Colonic mucosa (tissue), 4 donors: ENCODE results near the gene CTCFL. TPM values are rescaled to one million over a fixed set of nuclear protein-coding genes. Genes with fewer than 3 reads are reported as not detected.
A peak's percentile ranks its signal among the peaks of the same experiment; 100 is the strongest.

Experiments used
- DNase-seq: peaks from one replicate; pipeline ENCODE4 v3.0.0-alpha.2; 2020
- H3K27ac ChIP-seq: fragments of 200-600 bp; one replicate; pipeline ENCODE4 v1.8.0; 2021
- H3K27me3 ChIP-seq: fragments of 200-600 bp; one replicate; pipeline ENCODE4 v1.8.0; 2021
- H3K36me3 ChIP-seq: fragments of 200-600 bp; one replicate; pipeline ENCODE4 v1.8.0; 2021
- H3K4me1 ChIP-seq: fragments of 200-600 bp; one replicate; pipeline ENCODE4 v1.8.0; 2021; ENCODE audit warnings: mild to moderate bottlenecking
- H3K4me3 ChIP-seq: fragments of 200-600 bp; one replicate; pipeline ENCODE4 v1.8.0; 2021
- H3K9ac ChIP-seq, 2 donors: one replicate each; pipeline ENCODE4 v1.7.0; 2013; ENCODE audit warnings: control low read depth in 2 of 2, low read depth in 2 of 2, low read length in 2 of 2
- H3K9me3 ChIP-seq: fragments of 200-600 bp; one replicate; pipeline ENCODE4 v1.8.0; 2021
- intact Hi-C: fragments of 100-400 bp; cut with DNase I; formaldehyde crosslinking; loops from one replicate; pipeline ENCODE4 v1.14.1; 2022
- total RNA-seq, 2 donors: library from RNA; stranded (reverse); fragmentation: NEBNext Ultra II Directional in 1 of 2; extraction: Animal tissue kit (Norgen Biotek cat#: 25700) in 1 of 2; gene quantifications; one replicate each; pipeline ENCODE4 v1.2.1, GENCODE V29; 2021
- TF ChIP-seq, protein P1 (sequence below): fragments of 200-600 bp; IDR thresholded peaks from one replicate; pipeline ENCODE4 v1.8.0; 2022; ENCODE audit warnings: antibody characterized with exemption, mild to moderate bottlenecking
- donor health status: healthy.
- donor health status: DM: no; HTN: no; CAD: no.
- donor health status: DM: no; HTN: no; CAD: no.

The CTCFL gene
- under 1 TPM in 1 of 2 donors, not detected in 1; 0.47 TPM for total RNA-seq

DNA sequence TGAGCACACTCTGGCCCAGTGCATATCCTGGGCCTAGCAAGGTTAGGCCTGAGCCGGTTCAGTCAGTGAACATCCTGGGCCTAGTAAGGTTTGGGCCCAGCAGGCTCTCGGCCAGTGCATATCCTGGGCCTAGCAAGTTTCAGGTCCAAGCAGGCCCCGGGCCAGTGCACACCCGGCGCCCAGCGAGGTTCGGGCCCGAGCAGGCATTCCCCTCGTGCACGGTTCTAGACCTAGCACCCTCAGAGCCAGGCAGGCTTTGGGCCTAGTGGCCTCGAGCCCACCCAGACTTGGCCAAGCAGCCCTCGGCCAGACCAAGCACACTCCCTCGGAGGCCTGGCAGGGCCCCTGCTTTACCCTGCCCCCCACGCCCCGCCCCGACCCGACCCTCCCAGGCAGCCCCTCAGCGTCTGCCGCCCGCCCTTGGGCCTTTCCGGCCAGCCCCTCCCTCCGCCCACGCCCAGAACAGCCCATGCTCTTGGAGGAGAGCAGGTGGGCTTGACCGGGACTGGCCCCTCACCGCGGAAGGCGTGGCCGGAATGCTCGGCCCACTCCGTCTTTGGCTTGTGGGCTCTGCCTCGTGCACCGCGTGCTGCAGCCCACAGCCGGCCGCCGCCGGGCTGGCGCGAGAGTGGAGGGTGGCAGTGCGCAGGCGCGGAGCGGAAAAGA, at the start of gene CTCFL:
Gene CTCFL (minus strand): TSS at position 630 of the 666 bp plus-strand sequence. CDS start 935 bp downstream, outside the sequence.
- no peak for DNase-seq
- intact Hi-C loops, result no loop called here
- H3K4me1 ChIP-seq, result no peaks in the 10 kb centered on the region
- H3K9me3 ChIP-seq, result no peaks in the 10 kb centered on the region
- H3K27ac ChIP-seq, result no peak within 1 kb of the TSS
- no peaks in the 10 kb centered on the region for H3K36me3 ChIP-seq
- no peaks in the 10 kb centered on the region for H3K27me3 ChIP-seq
- no peak within 1 kb of the TSS for H3K4me3 ChIP-seq
- TF ChIP-seq, protein P1, sequence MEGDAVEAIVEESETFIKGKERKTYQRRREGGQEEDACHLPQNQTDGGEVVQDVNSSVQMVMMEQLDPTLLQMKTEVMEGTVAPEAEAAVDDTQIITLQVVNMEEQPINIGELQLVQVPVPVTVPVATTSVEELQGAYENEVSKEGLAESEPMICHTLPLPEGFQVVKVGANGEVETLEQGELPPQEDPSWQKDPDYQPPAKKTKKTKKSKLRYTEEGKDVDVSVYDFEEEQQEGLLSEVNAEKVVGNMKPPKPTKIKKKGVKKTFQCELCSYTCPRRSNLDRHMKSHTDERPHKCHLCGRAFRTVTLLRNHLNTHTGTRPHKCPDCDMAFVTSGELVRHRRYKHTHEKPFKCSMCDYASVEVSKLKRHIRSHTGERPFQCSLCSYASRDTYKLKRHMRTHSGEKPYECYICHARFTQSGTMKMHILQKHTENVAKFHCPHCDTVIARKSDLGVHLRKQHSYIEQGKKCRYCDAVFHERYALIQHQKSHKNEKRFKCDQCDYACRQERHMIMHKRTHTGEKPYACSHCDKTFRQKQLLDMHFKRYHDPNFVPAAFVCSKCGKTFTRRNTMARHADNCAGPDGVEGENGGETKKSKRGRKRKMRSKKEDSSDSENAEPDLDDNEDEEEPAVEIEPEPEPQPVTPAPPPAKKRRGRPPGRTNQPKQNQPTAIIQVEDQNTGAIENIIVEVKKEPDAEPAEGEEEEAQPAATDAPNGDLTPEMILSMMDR, result no peak
- no peak within 1 kb of the TSS for H3K9ac ChIP-seq

GRCh38 chr20:57573894-57574293, 49.0 kb upstream of the CTCFL start:
- Histone ChIP-seq H3K36me3 (no peaks in the 10 kb centered on the region), H3K9ac (no peak overlapping the region), H3K4me1 (peaks cover 16% of the 10 kb centered on the region), H3K27me3 (no peaks in the 10 kb centered on the region), H3K27ac (no peak overlapping the region), H3K9me3 (no peaks in the 10 kb centered on the region), H3K4me3 (no peak overlapping the region)
- intact Hi-C loops, result no loop called here
- TF ChIP-seq, protein P1, result no peak
- no peak for DNase-seq

DNA sequence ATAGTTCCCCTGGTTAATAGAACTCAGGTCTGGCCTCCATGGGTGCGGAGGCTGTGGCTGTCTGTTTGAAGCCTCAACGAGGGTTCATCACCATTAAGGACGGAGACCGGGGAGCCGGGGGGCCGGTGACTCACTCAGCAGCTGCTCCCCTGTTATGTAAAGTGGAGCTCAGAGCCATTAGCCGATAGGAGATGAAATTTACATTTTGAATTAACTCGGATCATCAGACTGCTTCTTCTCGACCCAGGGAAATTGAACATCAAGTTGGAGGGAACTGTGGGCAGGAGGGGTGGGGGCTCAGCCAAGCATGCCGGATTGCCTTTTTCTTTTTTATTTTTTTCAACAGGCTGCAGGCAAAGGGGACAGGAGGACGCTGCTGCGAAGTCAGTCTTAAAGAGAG, 48.3 kb upstream of the CTCFL start:
- Histone ChIP-seq H3K27me3 (no peaks in the 10 kb centered on the region), H3K9me3 (no peaks in the 10 kb centered on the region), H3K4me1 (peaks cover 16% of the 10 kb centered on the region), H3K27ac (no peak overlapping the region), H3K9ac (no peak overlapping the region), H3K4me3 (no peak overlapping the region), H3K36me3 (no peaks in the 10 kb centered on the region)
- DNase-seq, result no peak
- TF ChIP-seq, protein P1, result no peak
- intact Hi-C loops, result no loop called here

- intact Hi-C loops, result no loop called here
- Histone ChIP-seq H3K4me3 (no peak overlapping the region), H3K9me3 (no peaks in the 10 kb centered on the region), H3K9ac (peak overlapping the region; percentile 2 to 19), H3K27me3 (no peaks in the 10 kb centered on the region), H3K36me3 (no peaks in the 10 kb centered on the region), H3K4me1 (peaks cover 19% of the 10 kb centered on the region), H3K27ac (peak overlapping the region; percentile 61)
- no peak for DNase-seq
- TF ChIP-seq, protein P1, result no peak
Measured at GRCh38 chr20:57571782-57572416, 47.0 kb upstream of the CTCFL start.

DNA sequence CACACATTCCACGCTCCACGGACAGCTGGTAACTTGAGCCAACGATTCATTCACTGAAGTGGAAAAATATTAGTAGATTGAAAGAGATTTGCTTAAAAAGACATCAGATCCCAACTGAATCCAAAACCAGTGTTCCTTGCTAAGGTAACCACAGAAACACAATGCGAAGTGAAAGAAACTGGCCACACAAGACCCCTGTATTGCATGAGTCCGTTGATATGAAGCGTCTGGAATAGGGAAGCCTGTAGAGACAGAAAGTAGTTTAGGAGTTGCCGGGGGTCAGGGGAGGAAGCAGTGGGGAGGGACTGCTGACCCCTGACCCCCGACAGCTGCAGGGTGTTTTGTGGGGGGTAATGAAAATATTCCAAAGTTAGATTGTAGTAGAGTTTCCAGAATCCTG, 46.0 kb upstream of the CTCFL start:
- no peaks in the 10 kb centered on the region for H3K36me3 ChIP-seq

More for the DNA sequence above, 46.0 kb upstream of the CTCFL start:
- TF ChIP-seq, protein P1, result no peak
- Histone ChIP-seq H3K27me3 (no peaks in the 10 kb centered on the region), H3K4me1 (peaks cover 19% of the 10 kb centered on the region), H3K4me3 (no peak overlapping the region), H3K9ac (peak overlapping the region; percentile 7 to 62), H3K9me3 (no peaks in the 10 kb centered on the region), H3K27ac (peak overlapping the region; percentile 61)
- DNase-seq, result no peak
- intact Hi-C loops, result no loop called here
